GM18909 (cell line): Measurements from ENCODE around the gene GSDMA.

Source experiments
- ATAC-seq: cut with Tn5 transposase; IDR thresholded peaks from one replicate; pipeline ENCODE4 v1.9.1; 2021; ENCODE audit warnings: mild to moderate bottlenecking; ENCODE audit not compliant: unreplicated experiment, poor library complexity

GSDMA gene

GRCh38 chr17:39962642-39963220 lies at the start of gene GSDMA:
Gene GSDMA, plus strand, starts transcription at chr17:39963004. Its CDS starts 2,684 bp downstream, at chr17:39965688.
- no peak for ATAC-seq

- ATAC-seq, result no peak
Measured at GRCh38 chr17:39913989-39914388, 48.8 kb upstream of the GSDMA start.

GRCh38 chr17:39915559-39915958 lies 47.2 kb upstream of the GSDMA start:
- no peak for ATAC-seq

- ATAC-seq, result no peak
Measured at GRCh38 chr17:39916918-39917317, 45.9 kb upstream of the GSDMA start.

GRCh38 chr17:39919087-39919683 lies 43.6 kb upstream of the GSDMA start:
- ATAC-seq, result no peak

DNA sequence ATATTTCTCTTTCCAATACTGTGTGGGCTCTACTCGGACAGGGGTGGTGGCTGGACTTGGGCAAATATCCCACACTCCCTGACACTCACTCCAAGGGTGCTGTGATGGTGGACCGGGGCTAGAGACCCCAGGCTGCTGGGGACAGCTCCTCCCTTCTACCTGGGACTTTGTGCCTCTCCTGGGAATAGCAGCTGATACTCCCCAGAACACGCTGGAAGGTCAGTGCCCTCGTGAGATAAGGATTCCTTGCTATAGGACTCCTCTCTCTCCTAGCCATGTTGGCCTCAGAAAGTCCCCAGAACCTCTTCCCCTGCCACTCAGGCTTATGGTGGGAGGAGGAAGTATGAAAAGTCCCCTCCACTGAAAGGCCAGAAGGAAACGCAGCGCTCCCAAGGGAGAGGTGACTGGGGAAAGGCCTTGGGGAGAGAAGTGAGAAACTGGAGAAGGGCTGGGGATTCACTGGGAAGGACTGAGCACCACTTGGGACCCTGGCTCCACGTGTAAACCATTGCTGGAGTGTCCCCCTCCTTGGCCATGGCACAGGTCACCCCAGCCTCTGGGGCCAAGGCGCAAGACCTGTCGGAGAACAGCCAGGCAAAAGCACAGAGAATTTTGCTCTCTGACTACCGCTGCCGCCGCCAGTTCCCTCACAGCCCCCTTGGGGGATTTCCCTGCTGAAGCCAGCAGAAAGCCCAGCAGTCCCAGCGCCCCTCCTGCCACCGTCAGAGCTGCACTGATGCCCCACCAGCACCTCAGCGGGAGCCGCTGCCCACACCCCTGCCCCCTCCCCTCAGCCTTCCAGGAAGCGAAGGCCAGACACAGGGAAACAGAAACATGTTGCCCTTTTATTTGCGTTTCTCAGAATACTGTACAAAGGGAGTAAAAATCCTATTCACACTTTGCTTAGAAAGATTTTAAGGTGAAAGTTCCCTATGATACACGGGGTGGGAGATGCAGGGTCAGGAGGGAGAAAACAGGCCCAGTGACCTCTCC lies 42.3 kb upstream of the GSDMA start:
- no peak for ATAC-seq

DNA sequence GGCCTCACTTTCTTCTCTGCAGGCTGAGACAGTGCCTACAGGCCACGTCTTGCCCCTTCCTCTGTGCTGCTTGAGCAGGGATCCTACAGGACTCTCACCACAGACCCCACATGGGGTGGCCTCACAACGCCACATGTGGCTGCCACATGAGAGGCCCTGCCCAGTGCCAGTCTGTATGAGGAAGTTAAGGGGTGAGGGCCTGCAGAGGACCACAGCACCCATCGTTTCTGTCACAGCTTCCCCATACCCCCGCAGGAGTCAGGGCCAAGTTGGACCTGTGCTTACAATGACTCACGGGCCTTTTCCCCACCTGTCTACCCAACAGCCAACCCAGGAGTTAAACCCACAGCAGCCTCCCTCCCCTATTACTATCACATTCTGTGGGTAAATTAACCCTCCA lies 41.5 kb upstream of the GSDMA start:
- ATAC-seq, result no peak

DNA sequence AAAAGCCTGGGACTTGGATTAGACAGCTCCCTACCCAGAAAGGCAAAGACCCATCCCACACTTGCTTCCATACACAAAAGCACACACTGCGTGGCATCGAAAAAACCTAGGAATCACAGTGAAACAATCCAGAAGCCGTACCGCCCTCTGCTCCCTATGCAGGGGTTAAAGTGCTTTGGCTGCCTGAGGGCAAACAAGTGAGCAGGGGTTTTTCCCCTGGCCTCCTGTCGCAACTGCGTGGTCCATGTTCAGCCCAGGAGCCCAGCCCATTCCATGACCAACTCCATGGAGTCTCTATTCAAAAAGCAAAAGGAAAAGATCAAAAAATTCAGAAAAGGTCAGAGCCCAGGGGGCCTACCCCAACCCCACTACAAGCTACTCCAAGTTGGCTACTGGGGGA lies 40.8 kb upstream of the GSDMA start:
- no peak for ATAC-seq

DNA sequence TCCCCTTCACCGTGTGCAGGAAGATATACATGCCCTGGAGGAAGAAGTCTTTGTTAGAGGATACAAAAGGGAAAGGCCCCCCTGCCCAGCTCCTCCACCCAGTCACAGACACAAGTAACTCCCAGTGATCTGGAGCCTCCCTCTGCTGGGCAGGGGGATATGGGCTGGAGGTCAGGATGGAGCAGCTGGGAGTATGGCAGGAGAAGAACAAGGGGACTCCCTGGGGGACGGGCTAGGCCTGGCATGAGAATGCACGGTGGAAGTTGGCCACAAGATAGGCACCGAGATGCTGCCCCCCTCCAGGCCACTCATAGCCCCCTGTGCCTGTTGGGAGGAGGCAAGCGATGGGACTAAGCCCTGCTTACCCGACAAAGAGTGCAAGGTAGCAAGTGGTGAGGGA lies 39.6 kb upstream of the GSDMA start:
- no peak for ATAC-seq

- no peak for ATAC-seq
Measured at GRCh38 chr17:39923836-39924690, 38.7 kb upstream of the GSDMA start.

GRCh38 chr17:39924691-39925055 lies 38.1 kb upstream of the GSDMA start:
- no peak for ATAC-seq

GRCh38 chr17:39925282-39926134 lies 37.3 kb upstream of the GSDMA start:
- no peak for ATAC-seq

DNA sequence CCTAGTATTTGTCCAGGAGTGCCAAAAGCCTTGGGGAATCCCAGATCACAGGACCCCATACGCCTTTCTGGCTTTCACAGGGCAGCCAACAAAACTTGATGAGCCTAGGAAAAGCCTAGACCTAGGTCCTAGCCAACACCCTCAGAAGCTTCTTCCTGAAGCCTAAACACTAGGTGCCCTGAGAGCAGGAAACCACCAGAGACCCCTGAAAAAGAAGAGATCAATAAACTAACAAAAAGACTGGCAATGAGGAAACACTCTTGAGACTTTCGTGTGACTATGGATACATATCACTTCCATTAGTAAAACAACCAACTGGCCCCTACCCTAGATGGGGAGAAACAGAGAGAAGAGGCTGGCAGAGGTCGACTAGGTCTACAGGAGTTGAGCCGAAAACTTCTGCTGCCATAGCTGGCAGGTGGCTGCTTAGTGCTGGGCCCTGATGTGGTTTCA lies 36.6 kb upstream of the GSDMA start:
- peak; percentile 26 for ATAC-seq

DNA sequence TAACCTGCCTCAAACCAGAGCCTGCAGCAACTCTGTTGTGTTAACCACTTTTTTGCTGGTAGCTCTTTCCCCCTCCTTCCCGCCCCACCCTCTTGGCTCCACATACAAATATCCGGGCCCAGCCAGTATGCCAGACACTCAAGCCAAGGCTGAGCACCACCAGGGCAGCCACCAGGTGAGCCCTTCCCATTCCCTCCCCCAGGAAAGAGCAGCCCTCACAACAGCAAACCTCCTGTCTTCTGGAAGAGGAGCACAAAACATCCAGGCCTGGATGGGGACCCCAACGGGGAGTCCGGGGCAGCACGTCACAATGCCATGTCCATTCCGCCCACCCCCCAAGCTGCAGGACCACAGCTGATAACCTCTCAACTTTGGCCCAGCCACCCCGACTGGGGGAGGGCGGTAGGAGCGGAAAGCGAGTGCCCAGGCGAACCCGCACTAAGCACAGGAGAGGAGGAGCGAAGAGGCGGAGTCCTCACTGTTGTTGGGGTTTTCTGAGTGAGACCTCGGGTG lies 36.2 kb upstream of the GSDMA start:
- peak; percentile 37 for ATAC-seq

- peak; percentile 81 for ATAC-seq
Measured at GRCh38 chr17:39927101-39927928, 35.5 kb upstream of the GSDMA start, which contains the start of the genes LRRC3C and ORMDL3. Gene LRRC3C, plus strand, starts transcription at chr17:39927732. Its CDS starts 13,792 bp downstream, at chr17:39941524. Gene ORMDL3, minus strand, starts transcription at chr17:39927601. Its CDS starts 3,398 bp downstream, at chr17:39924203.

DNA sequence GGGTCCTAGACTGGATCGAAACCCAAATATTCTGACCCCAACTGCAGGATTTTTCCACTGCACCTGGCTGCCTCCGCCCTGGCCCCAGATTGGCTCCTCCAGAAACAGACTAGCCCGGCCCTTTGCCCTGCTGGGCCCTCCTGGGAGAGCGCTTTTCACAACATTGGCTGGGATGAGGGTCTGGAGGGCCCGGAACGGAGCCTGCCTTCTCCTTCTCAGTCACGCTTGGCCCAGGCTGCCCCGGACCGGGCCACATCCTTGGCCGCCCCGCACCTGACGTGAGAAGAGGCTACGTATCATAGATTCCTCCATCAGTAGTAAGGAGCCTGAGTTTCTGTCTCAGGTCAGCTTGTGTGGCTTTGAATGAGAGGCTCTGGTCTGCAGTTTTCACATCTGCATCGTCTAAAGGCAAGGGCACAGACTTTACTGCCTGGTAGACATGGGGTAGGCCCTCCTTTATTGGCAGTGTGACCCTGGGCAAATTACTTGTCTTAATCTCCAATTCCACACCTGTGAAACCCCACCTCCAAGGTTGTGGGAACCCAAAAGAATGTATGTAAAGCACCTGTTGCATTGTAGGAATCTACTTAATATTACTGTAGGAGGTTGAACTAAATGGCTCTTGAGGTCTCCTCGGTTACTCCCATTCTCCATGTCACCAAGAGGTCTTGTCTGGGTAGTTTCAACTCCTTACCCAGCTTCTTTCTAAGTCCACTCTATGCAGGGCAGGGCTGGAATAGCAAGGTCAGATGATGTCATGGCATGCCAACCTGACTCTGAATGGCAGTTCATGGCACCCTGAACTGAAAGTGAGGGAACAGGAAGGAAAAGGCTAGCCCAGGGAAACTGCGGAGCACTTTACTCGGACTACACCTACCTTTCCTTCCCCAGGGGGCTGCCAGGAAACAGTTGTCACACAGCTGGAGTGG lies 34.6 kb upstream of the GSDMA start:
- ATAC-seq, result peak; percentile 13
